Heart right ventricle (tissue), 16 donors: ENCODE data around the gene TPH1. TPM values are rescaled to one million over a fixed set of nuclear protein-coding genes. Genes with fewer than 3 reads are reported as not detected.
"Not testable (repeated sequence)": the region's sequence is repeated elsewhere in the genome, so short reads cannot be mapped to it uniquely, and the experiment has no call there.

Experiments used
- ATAC-seq, 8 donors: fragments of 200-7000 bp; cut with Tn5 transposase; one replicate each; pipeline ENCODE4 v1.9.1; 2020; ENCODE audit warnings: mild to moderate bottlenecking in 8 of 8, moderate library complexity in 8 of 8, moderate number of reproducible peaks in 1 of 8
- DNase-seq, 2 donors: peaks; one replicate each; pipeline ENCODE4 v3.0.0-alpha.2; 2020
- H3K27ac ChIP-seq, 10 donors: fragments of 200-600 bp; sonication (generic) in 2 of 10; one replicate each; pipeline versions ENCODE4 v1.5.0 to v1.8.0; 2020 to 2022; ENCODE audit warnings: mild to moderate bottlenecking in 3 of 10
- H3K27me3 ChIP-seq, 7 donors: fragments of 200-600 bp; one replicate each; pipeline ENCODE4 v1.8.0; 2021 to 2022; ENCODE audit warnings: mild to moderate bottlenecking in 2 of 7
- H3K36me3 ChIP-seq, 9 donors: fragments of 200-600 bp; sonication (generic) in 1 of 9; one replicate each; pipeline versions ENCODE4 v1.5.0 to v1.8.0; 2020 to 2022; ENCODE audit warnings: mild to moderate bottlenecking in 2 of 9
- H3K4me1 ChIP-seq, 9 donors: fragments of 200-600 bp; sonication (generic) in 1 of 9; one replicate each; pipeline versions ENCODE4 v1.5.0 to v1.8.0; 2020 to 2022; ENCODE audit warnings: mild to moderate bottlenecking in 4 of 9
- H3K4me3 ChIP-seq, 10 donors: fragments of 200-600 bp; sonication (generic) in 2 of 10; one replicate each; pipeline versions ENCODE4 v1.5.0 to v1.8.0; 2020 to 2022; ENCODE audit warnings: mild to moderate bottlenecking in 7 of 10, moderate library complexity in 2 of 10
- H3K9me3 ChIP-seq, 11 donors: fragments of 200-600 bp in 10 of 11; sonication (generic) in 2 of 11; one replicate each; pipeline versions ENCODE4 v1.5.0 to v1.8.0; 2013 to 2022; ENCODE audit warnings: mild to moderate bottlenecking in 2 of 11, control low read depth in 1 of 11, moderate library complexity in 1 of 11
- CTCF ChIP-seq, 9 donors: fragments of 200-600 bp; sonication (generic) in 2 of 9; IDR thresholded peaks; one replicate each; pipeline versions ENCODE4 v1.5.0 to v1.8.0; 2021 to 2022; ENCODE audit warnings: antibody characterized with exemption in 9 of 9, mild to moderate bottlenecking in 5 of 9, moderate library complexity in 1 of 9
- WGBS, 2 donors: extraction: QIAGEN DNeasy Blood & Tissue Kit; methylation state at CpG; one replicate each; pipeline ENCODE4 v1.1.7; 2013; ENCODE audit warnings: inconsistent platforms in 1 of 2; 5-methylcytosine and 5-hydroxymethylcytosine counted together
- intact Hi-C, 10 donors: fragments of 100-400 bp; cut with DNase I; formaldehyde crosslinking; loops; one replicate each; pipeline versions ENCODE4 v1.11.1 to v1.14.2; 2022
- polyA plus RNA-seq, 2 donors: library from polyadenylated mRNA; stranded (reverse); fragments of 200-250 nt; gene quantifications; one replicate each; pipeline ENCODE4 v1.2.3, GENCODE V29; 2013
- total RNA-seq, 10 donors: library from RNA; stranded (reverse); fragmentation: NEBNext Ultra II Directional in 3 of 10; extraction: Animal tissue kit (Norgen Biotek cat#: 25700) in 3 of 10; gene quantifications; one replicate each; pipeline versions ENCODE4 v1.2.1 to v1.2.4, GENCODE V29; 2021 to 2023
- donor health status: Arrhythmogenic right ventricular cardiomyopathy.
- donor health status: ischemic (EF 13 %, LVEDD 7.1; RV severe dilation, severe dysfunction).
- donor health status: healthy with polysubstance abuse.
- donor health status: DM: no; HTN: yes; CAD: no.
- donor health status: DM: no; HTN: no; CAD: no.
- donor health status: ischemic (EF 25% LVEDD 6.9; RV normal size, moderate dysfunction).
- donor health status: ischemic (EF 25% LVEDD 5.7; RV mildly dilated, moderate dysfunction).
- donor health status: healthy.
- donor health status: DM: yes; HTN: yes; CAD: no.
- donor health status: Ischemic cardiomyopathy.
- donor health status: ischemic (EF 35%, LVEDD 5.7; RV mildly dilated, moderate dysfunction).
- donor health status: nonischemic (EF 11% LVEDD 7.7; RV severe dilation, severe dysfunction).
- donor health status: DM: yes; HTN: yes; CAD: no.
- donor health status: PGD.
- donor health status: ischemic (EF 29% LVEDD 5.4; RV normal size, mild dysfunction).
- donor health status: nonischemic (EF 23%, LVEDD 6.1; RV moderate dilation, normal function).

The TPH1 gene
- total and polyA plus RNA-seq, 12 donors = 0.03 to 0.29 (median 0.07) TPM

- Histone ChIP-seq H3K27ac (no peak overlapping the region), H3K4me3 (no peak overlapping the region), H3K4me1 (no peaks in the 10 kb centered on the region), H3K36me3 (peaks cover 0 to 67% (median 13%) of the 10 kb centered on the region in 9 donors), H3K9me3 (no peaks in the 10 kb centered on the region), H3K27me3 (no peaks in the 10 kb centered on the region)
- no peak for TF ChIP-seq CTCF (IDR thresholded peaks at IDR 0.05)
- ATAC-seq (no peak), DNase-seq (no peak)
- 93 to 95% methylated on average over 4 of the region's 4 CpGs for WGBS, 2 donors
- intact Hi-C loops = no loop called here
These were observed 40.5 kb downstream of the TPH1 start for GRCh38 chr11:18005376-18006129.

GRCh38 chr11:18001191-18001590 is 44.9 kb downstream of the TPH1 start:
- H3K9me3 ChIP-seq = no peaks in the 10 kb centered on the region
- intact Hi-C loops = no loop called here
- H3K27me3 ChIP-seq = no peaks in the 10 kb centered on the region
- no peak overlapping the region for H3K4me3 ChIP-seq
- no peak overlapping the region for H3K27ac ChIP-seq
- H3K36me3 ChIP-seq = peaks cover 0 to 99% (median 35%) of the 10 kb centered on the region in 9 donors
- no peak for TF ChIP-seq CTCF (IDR thresholded peaks at IDR 0.05)
- 83 to 84% methylated on average over 2 of the region's 2 CpGs for WGBS, 2 donors
- DNase-seq (no peak), ATAC-seq (no peak)
- no peaks in the 10 kb centered on the region for H3K4me1 ChIP-seq

- no peak for DNase-seq
- H3K27me3 ChIP-seq = no peaks in the 10 kb centered on the region
- intact Hi-C loops = no loop called here
- no peak overlapping the region for H3K4me3 ChIP-seq
- ATAC-seq = no peak
- peaks cover 0 to 99% (median 35%) of the 10 kb centered on the region in 9 donors for H3K36me3 ChIP-seq
- no peaks in the 10 kb centered on the region for H3K4me1 ChIP-seq
- H3K9me3 ChIP-seq = no peaks in the 10 kb centered on the region
- no peak overlapping the region for H3K27ac ChIP-seq
- TF ChIP-seq CTCF (IDR thresholded peaks at IDR 0.05) = no peak
- 100% methylated on average over 1 of the region's 1 CpG for WGBS, 2 donors
These were observed 45.3 kb downstream of the TPH1 start for GRCh38 chr11:18000760-18001159.

GRCh38 chr11:18000128-18000527 is 45.9 kb downstream of the TPH1 start:
- intact Hi-C loops, DNase-seq, H3K4me1 ChIP-seq, H3K4me3 ChIP-seq, H3K27ac ChIP-seq, H3K9me3 ChIP-seq, H3K27me3 ChIP-seq, ATAC-seq: not testable (repeated sequence)
- 96 to 99% methylated on average over 4 of the region's 4 CpGs for WGBS, 2 donors
- H3K36me3 ChIP-seq = peaks cover 0 to 99% (median 38%) of the 10 kb centered on the region in 9 donors

Other genes with a start within 250 kb of the TPH1 start
- 10 to 100 TPM; 14.8 to 25.3 (median 19.8) TPM for gene SERGEF, start 33.2 kb downstream of the TPH1 start, total RNA-seq
- gene SERGEF, start 33.2 kb downstream of the TPH1 start, polyA plus RNA-seq = 100 to 1,000 TPM in 1 of 2 donors, 10 to 100 TPM in 1; 19.8 to 105 TPM
- gene SAAL1, start 59.8 kb upstream of the TPH1 start, total RNA-seq = 10 to 100 TPM in 1 of 10 donors, 1 to 10 TPM in 9; 4.9 to 11.8 (median 7.1) TPM
- gene SAAL1, start 59.8 kb upstream of the TPH1 start, polyA plus RNA-seq = 10 to 100 TPM in 1 of 2 donors, 1 to 10 TPM in 1; 6.5 to 16.5 TPM
- gene MRGPRX3, start 86.3 kb upstream of the TPH1 start, total RNA-seq = not detected
- not detected for gene MRGPRX3, start 86.3 kb upstream of the TPH1 start, polyA plus RNA-seq
- not detected for gene MRGPRX4, start 126.6 kb upstream of the TPH1 start, total RNA-seq
- gene MRGPRX4, start 126.6 kb upstream of the TPH1 start, polyA plus RNA-seq = not detected
- gene SAA4, start 190.5 kb upstream of the TPH1 start, total RNA-seq = not detected
- not detected for gene SAA4, start 190.5 kb upstream of the TPH1 start, polyA plus RNA-seq
- gene SAA2, start 202.4 kb upstream of the TPH1 start, total RNA-seq = 1 to 10 TPM in 2 of 10 donors, under 1 TPM in 2, not detected in 6; 0.61 to 4.1 (median 1.7) TPM
- gene SAA2, start 202.4 kb upstream of the TPH1 start, polyA plus RNA-seq = 1 to 10 TPM in 1 of 2 donors, not detected in 1; 2.1 TPM
- gene SAA1, start 220.0 kb upstream of the TPH1 start, total RNA-seq = 10 to 100 TPM in 1 of 10 donors, 1 to 10 TPM in 5, under 1 TPM in 2, not detected in 2; 0.57 to 29.0 (median 1.6) TPM
- 10 to 100 TPM; 10.1 to 16.1 TPM for gene SAA1, start 220.0 kb upstream of the TPH1 start, polyA plus RNA-seq